ENCODE measurements around the gene ZNF491.

The ZNF491 gene

DNA sequence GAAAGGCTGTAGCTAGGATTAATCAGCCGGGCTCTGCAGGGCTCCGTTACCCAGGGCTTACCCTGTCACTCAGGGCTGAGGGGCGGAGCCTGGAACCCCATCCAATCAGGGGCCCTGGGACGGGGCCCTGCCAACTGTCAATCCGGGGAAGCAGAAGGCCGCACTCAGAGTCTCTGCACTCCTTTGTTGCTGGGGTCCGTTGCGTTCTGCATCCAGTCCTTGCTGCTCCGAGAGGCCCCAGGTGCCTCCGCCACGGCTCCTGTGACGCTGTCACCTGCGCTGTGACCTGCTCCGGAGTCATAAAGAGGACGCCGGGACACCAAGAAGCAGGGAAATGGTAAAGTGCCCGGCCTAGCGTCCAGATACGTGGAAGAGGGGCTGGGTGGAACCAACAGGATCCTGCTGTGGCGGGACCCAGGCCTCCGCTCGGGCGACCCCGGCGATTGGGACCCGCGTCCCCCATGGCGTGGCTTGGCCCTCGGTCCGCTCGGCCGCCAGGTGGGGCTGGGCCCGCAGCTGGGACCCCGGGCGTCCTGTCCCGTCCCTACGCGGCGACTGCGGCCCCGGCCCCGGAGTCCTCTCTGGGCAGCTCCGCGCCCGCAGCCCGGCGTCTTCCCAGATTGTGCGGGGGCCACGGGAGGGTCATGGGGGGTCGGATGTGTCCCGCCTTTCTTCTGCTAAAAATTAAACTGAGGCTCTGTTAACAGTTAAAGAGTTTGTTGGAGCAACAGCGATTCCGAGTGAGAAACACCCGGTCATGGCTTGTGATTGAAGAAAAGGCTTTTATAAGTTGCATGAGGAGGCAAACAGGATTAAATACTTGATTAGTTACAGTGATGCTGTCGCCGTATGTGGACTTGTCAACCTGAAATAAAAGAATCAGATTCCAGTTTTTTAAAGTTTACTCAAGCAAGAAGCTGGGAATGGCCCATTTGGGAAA is at the start of gene ZNF491:
Gene ZNF491, plus strand, starts transcription at position 133 of the 940 bp plus-strand sequence. CDS start 7,431 bp downstream, outside the sequence.
- peak; percentile 88 for FAIRE-seq
- peak; percentile 90 for DNase-seq (ENCODE audit: insufficient read length, low spot score)

DNA sequence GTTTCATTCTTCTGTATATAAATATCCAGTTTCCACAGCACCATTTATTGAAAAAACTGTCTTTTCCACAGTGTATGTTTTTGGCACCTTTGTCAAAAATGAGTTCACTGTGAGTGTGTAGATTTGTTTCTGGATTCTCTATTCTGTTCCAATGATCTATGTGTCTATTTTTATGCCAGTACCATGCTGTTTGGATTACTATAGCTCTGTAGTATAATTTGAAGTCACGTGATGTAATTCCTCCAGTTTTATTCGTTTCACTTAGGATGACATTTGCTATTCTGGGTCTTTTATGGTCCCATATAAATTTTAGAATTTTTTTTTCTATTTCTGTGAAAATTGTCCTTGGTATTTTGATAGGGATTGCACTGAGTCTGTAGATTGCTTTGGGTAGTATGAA is 48.6 kb upstream of the ZNF491 start:
- DNase-seq (ENCODE audit: insufficient read length, low spot score): no peak
- TF ChIP-seq, protein P1, sequence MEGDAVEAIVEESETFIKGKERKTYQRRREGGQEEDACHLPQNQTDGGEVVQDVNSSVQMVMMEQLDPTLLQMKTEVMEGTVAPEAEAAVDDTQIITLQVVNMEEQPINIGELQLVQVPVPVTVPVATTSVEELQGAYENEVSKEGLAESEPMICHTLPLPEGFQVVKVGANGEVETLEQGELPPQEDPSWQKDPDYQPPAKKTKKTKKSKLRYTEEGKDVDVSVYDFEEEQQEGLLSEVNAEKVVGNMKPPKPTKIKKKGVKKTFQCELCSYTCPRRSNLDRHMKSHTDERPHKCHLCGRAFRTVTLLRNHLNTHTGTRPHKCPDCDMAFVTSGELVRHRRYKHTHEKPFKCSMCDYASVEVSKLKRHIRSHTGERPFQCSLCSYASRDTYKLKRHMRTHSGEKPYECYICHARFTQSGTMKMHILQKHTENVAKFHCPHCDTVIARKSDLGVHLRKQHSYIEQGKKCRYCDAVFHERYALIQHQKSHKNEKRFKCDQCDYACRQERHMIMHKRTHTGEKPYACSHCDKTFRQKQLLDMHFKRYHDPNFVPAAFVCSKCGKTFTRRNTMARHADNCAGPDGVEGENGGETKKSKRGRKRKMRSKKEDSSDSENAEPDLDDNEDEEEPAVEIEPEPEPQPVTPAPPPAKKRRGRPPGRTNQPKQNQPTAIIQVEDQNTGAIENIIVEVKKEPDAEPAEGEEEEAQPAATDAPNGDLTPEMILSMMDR (IDR thresholded peaks at IDR 0.05; ENCODE audit: insufficient read depth, missing control alignments): no peak
- FAIRE-seq: no peak

More for the DNA sequence above, at the start of gene ZNF491:
- TF ChIP-seq, protein P1 (IDR thresholded peaks at IDR 0.05; ENCODE audit: insufficient read depth, missing control alignments): no peak

DNA sequence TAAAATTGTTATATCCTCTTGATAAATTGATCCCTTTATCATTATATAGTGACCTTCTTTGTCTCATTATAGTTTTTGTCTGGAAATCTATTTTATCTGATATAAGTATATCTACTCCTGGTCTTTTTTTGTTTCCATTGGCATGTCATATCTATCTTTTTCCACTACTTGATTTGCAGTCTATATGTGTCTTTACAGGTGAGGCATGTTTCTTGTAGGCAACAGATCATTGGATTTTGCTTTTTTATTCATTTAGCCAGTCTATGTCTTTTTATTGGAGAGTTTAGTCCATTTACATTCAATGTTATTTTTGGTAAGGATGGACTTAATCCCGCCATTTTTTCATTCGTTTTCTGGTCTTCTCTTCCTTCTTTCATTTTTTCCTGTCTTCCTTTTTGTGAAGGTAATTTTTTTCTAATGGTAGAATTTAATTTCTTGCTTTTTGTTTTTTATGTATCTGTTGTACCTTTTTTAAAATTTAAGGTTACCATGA is 46.0 kb upstream of the ZNF491 start:
- DNase-seq (ENCODE audit: insufficient read length, low spot score) (no peak), FAIRE-seq (peak; percentile 81)
- TF ChIP-seq, protein P1 (IDR thresholded peaks at IDR 0.05; ENCODE audit: insufficient read depth, missing control alignments): no peak

DNA sequence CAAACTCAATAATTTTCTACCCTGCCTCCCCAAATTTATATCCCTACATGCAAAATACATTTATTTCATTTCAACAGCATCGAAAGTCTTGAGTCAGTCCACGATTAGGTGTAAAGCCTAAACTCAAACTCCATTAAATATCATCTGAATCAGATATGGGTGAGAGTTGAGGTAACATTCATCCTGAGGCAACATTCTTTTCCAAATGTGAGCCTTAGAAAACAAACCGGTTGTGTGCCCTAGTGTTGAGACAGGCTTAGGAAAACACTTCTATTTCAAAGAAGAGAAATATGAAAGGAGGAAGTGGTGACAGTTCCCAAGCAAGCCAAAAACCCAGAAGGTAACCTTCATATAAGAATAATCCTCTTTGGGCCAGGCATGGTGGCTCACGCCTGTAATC is 43.7 kb upstream of the ZNF491 start:
- TF ChIP-seq, protein P1 (IDR thresholded peaks at IDR 0.05; ENCODE audit: insufficient read depth, missing control alignments): no peak
- FAIRE-seq (no peak), DNase-seq (ENCODE audit: insufficient read length, low spot score) (no peak)

DNA sequence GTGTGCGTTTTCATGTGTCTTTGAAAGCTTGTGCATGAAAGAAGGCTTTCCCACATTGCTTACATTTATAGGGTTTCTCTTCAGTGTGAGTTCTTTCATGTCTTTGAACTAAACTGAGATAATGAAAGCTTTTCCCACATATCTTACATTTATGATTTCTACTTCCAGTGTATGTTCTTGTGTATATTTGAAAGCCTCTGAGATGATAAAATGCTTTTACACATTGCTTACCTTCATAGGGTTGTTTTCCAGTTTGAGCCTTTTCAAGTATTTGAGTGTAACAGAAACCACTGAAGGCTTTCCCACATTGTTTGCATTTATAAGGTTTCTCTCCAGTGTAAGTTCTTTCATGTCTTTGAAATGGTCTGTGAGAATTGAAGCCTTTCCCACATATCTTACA is 41.4 kb upstream of the ZNF491 start:
- TF ChIP-seq, protein P1 (IDR thresholded peaks at IDR 0.05; ENCODE audit: insufficient read depth, missing control alignments): no peak
- DNase-seq (ENCODE audit: insufficient read length, low spot score) (no peak), FAIRE-seq (no peak)

DNA sequence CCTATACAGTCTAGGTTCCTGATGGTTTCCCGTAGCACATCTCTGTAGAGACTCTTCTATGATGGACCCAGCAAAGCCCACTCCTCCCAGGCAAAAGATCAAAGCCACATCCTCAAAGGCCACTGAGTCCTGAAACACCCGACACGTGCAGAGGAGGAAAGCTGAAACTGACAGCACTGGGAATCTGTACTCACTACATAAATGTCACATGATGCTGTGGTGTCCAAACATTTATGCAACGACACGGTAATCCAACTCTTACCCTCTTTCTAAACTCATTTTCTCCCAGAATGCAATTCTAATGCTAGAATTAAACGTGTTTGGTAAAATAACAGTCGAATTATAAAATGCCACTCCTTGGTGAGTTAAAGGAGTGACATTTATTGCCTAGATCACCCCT is 38.5 kb upstream of the ZNF491 start:
- DNase-seq (ENCODE audit: insufficient read length, low spot score) (no peak), FAIRE-seq (no peak)

More for the DNA sequence above, 38.5 kb upstream of the ZNF491 start:
- TF ChIP-seq, protein P1 (IDR thresholded peaks at IDR 0.05; ENCODE audit: insufficient read depth, missing control alignments): no peak

Data from D721Med (cell line).